Suppressor macrophage treated with lipopolysaccharide for 4 hours (primary cell): ENCODE data around the gene EML6.

Experiments
- DNase-seq: peaks from one replicate; pipeline ENCODE4 v3.0.0-alpha.2; 2020

The EML6 gene

DNA sequence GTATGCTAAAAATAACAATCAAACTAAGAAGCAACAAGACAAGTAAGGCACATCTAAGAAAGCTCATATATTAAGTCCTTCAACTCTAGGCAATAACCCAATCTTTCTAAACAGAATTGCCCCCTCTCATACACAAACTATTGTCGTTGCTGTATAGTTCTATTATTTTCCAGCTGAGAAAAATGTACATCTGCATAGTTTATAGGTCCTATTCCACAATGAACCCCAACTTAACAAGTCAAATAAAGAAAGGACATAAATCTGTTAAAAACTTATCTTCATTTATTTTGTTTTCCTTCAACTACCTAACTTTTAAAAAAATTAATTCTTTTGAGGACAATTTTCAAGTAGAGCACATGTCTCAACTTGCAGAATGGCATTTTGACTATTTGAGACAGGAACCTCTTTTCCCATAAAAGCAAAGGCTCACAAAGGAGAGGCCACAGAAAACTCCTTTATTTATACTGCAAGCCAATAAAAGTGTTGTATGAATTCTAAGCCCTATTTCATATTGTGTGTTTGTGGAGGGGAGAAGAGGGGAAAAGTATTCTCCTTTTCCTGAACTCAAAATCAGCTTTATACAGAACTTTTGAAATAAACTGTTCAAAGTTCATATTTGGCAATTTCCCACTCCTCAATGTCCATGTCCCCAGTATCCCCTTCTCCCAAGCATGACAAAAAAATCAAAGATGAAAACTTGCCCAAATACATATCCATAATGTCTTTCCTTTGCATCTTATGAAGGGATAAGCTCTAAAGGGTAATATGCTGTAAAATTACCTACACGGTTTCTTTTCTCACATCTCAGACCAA, 289.4 kb downstream of the EML6 start:
- no peak for DNase-seq

DNA sequence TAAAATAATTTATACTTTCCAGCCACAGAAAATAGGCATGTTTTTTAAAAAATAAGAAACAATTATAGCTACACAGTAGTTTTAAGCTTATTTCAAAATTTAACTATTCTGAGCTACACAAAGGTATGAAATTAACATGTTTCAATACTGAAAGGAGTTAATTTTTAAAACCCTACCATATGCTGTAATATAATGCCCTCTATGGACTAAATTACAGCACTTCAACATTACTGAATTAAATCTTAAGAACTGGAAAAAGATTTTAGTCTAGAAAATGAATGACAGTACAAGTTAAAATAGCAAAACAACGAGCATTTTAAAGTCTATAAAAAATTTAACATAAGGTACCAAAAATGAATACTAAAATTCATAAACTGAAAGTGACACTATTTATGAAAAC, 290.5 kb downstream of the EML6 start:
- DNase-seq, result no peak

DNA sequence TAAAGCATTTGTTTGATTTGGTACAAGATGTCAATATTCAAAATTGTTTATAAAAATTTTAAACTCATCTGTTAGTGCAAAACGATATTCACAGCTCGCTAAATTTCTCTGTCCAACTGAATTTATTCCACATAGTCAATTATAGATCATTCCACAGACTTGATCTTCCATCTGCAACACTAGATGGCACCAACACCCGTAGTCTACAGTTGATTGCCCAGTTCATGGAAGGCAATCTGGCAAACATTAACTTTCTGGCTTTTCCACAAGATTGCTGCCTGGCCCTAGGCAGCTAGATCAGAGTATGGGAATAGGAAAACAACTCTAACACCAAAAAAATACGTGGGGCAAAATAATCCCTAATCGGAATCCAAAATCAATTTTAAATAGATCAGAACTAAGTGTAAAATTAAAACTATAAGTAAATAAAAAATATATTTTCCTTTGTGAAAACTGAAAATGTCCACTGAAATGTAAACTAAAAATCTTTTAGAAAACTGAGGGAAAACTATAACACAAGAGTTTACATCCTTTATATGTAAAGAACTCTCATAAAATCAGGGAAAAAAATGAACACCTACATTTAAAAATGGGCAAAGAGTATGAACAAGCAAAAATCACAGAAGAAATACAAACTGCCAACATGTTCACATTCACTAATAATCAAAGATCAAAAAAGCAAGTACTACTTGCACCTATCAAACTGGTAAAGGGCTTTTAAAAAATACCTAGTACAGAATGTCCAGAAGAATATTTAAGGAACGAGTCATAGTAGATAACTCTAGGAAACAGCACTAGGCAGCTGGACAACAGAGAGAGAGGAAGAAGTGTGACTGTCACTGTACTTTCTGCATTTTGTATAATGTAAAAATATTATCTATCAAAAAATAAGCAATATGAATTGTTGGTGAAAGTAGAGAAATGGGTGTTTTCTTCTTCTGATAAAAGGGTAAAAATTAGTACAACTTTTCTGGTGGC, 291.8 kb downstream of the EML6 start:
- peak; percentile 61 for DNase-seq

DNA sequence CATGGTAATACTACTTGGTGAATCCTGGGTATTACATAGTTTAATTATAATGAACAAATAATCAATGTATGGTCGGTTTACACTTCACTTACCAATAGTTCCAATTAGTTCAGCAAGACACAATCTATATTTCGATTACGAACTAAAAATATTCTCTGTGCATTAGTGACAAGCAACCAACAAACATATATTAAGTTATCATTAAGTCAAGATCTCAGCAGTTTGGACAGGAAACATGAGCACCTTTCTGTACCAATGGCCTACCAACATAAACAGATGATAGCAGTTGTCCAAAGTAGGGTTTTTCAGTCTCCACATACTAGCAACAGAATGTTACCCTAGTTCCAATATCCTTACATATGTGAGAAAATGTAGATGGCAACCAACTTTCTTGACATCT, 294.0 kb downstream of the EML6 start:
- DNase-seq, result no peak

DNA sequence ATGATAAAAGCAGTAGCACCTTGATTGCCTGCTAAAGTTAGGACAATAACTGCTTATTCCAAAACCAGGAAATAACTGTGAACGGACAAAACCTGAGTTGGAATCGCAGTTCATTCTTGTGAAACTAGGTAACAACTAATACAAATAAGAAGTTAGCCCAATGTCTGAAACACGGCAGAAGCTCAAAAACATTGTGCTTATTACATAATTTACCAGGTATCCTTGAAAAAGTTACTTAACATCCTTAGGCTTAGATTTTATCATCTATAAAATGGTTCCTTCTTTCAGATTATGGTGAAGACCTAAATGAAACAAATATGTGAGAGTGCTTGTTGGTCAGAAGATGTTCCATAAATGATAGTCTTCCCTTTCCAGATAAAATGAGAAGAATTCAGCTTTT, 294.4 kb downstream of the EML6 start:
- DNase-seq, result no peak

DNA sequence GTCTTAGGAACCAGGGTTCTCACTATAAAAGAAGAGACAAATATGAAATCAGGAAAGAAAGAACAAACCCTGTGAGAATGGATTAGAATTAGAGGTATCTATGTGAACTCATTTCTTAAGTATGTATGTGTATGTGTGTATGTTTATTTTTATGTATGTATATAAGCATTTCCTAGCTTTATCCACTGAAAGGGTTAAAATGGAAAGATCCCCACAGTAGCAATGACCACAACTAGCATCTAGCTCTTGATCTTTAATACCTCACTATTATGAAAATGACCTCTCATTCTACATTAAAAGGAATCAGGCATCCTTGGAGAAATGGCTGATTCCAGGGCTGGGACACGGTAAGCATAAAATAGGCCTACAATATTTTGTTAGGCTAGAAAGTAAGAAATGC, 295.2 kb downstream of the EML6 start:
- no peak for DNase-seq

DNA sequence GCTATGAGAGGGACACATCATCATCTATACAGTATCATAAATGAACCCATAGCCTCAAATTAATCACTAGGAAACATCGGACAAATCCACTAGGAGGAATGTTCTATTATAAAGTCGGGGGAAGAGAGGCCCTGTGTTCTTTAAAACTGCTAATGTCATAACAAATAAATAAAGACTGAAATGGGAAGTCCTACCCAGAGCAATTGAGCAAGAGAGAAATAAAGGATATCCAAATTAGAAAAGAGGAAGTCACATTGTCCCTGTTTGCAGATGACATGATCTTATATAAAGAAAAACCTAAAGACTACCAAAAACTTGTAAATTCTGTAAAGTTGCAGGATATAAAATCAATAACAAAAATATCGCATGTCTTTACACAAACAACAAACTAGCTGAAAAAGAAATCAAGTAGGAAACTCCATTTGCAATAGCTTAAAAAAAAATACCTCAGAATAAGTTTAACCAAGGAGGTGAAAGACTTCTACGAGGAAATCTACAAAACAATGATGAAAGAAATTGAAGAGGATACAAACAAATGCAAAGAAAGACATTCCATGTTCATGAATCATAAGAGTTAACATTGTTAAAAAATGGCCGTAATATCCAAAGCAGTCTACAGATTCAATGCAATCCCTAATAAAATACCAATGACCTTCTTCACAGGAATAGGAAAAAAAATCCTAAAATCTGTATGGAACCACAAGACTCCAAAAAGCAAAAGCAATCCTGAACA, 296.2 kb downstream of the EML6 start:
- DNase-seq, result peak; percentile 75
